H1 (cell line): ENCODE measurements around the gene CDC42EP1. TPM values are rescaled to one million over a fixed set of nuclear protein-coding genes. Genes with fewer than 3 reads are reported as not detected.

Experiments used
- CEBPB ChIP-seq: IDR thresholded peaks from 2 replicates; pipeline ENCODE4 v1.6.1; 2012; ENCODE audit warnings: low read depth, low read length
- GABPA ChIP-seq: IDR thresholded peaks from 2 replicates; pipeline ENCODE4 v1.6.1; 2011; ENCODE audit warnings: mild to moderate bottlenecking, low read length, moderate library complexity, borderline replicate concordance; ENCODE audit not compliant: insufficient read depth
- NANOG ChIP-seq: IDR thresholded peaks from 2 replicates; pipeline ENCODE4 v1.6.1; 2011; ENCODE audit warnings: low read length, low read depth, mild to moderate bottlenecking, inconsistent platforms; ENCODE audit not compliant: insufficient read depth, poor library complexity, severe bottlenecking
- RBBP5 ChIP-seq: IDR thresholded peaks from 2 replicates; pipeline ENCODE4 v1.7.1; 2012; ENCODE audit warnings: low read depth, mild to moderate bottlenecking, inconsistent platforms, low read length, moderate library complexity, borderline replicate concordance
- TAF1 ChIP-seq: IDR thresholded peaks from 2 replicates; pipeline ENCODE4 v1.6.1; 2011; ENCODE audit warnings: mild to moderate bottlenecking, low read depth, low read length
- YY1 ChIP-seq: IDR thresholded peaks from 2 replicates; pipeline ENCODE4 v1.6.1; 2011; ENCODE audit warnings: low read depth, mild to moderate bottlenecking, low read length
- polyA plus RNA-seq, 7 experiments: library from polyadenylated mRNA; depleted of rRNA in 3 of 7; stranded (reverse) in 5 of 7; unstranded in 2 of 7; fragments of >200 nt in 5 of 7; fragments of 200-250 nt in 2 of 7; gene quantifications; 1 replicate in 5 of 7; 2 replicates in 1 of 7; 4 replicates in 1 of 7; pipeline versions ENCODE4 v1.2.1 to v1.2.3, GENCODE V29; 2011 to 2013; ENCODE audit warnings: missing spikeins in 2 of 7, mixed read lengths in 2 of 7
- total RNA-seq: library from RNA; stranded (reverse); fragmentation: NEBNext Ultra II Directional; extraction: Animal tissue kit (Norgen Biotek cat#: 25700); gene quantifications from 2 replicates; pipeline ENCODE4 v1.2.1, GENCODE V29; 2021
- TF ChIP-seq, protein P1 (sequence below), 3 experiments: IDR thresholded peaks; 1 replicate in 2 of 3; 2 replicates in 1 of 3; pipeline versions ENCODE4 v1.5.1 to v1.6.1; 2011; ENCODE audit warnings: low read length in 3 of 3, mild to moderate bottlenecking in 3 of 3, inconsistent platforms in 2 of 3, low read depth in 1 of 3, moderate library complexity in 1 of 3; ENCODE audit not compliant: insufficient read depth in 1 of 3; ENCODE audit errors: control extremely low read depth in 1 of 3
- TF ChIP-seq, protein P2 (sequence below): IDR thresholded peaks from 2 replicates; pipeline ENCODE4 v1.6.1; 2012; ENCODE audit warnings: inconsistent platforms

The CDC42EP1 gene
- total and polyA plus RNA-seq, 2 of the 8 experiments (the other 6 are each of a cell fraction or from before 2014, with no cell fraction given): 8.3 to 11.2 TPM

DNA sequence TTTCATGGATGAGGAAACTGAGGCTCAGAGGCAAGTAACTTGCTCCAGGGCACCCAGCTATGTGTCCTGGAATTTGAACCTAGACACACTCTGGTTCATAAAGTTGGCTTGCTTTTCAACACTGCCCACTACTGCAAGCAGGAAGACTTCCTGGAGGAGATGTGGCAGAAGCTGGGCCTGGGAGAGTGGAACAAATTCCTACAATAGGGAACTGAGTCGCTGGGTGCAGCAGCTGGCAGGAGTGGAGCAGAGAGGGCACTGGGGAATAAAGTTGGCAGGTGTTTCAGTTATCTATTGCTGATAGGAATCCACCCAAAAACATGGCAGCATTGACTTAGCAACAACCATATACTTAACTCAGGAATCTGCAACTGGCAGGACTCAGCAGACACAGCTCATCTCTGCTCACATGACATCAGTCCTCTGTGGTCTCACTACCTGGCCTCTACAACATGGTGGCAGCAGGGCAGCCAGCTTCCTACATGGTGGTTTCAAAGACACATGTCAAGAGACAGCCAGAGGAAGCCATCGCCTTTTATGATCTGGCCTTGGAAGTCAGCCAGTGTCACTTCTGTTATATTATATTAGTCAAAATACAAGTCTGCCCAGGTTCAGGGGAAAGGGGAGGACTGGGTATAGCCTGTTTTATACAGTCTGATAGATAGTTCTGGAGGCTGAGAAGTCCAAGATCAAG is 30.5 kb upstream of the CDC42EP1 start (continued):
- TF ChIP-seq, protein P1, sequence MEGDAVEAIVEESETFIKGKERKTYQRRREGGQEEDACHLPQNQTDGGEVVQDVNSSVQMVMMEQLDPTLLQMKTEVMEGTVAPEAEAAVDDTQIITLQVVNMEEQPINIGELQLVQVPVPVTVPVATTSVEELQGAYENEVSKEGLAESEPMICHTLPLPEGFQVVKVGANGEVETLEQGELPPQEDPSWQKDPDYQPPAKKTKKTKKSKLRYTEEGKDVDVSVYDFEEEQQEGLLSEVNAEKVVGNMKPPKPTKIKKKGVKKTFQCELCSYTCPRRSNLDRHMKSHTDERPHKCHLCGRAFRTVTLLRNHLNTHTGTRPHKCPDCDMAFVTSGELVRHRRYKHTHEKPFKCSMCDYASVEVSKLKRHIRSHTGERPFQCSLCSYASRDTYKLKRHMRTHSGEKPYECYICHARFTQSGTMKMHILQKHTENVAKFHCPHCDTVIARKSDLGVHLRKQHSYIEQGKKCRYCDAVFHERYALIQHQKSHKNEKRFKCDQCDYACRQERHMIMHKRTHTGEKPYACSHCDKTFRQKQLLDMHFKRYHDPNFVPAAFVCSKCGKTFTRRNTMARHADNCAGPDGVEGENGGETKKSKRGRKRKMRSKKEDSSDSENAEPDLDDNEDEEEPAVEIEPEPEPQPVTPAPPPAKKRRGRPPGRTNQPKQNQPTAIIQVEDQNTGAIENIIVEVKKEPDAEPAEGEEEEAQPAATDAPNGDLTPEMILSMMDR (IDR thresholded peaks at IDR 0.05; ENCODE audit: control extremely low read depth in 1 of 3, insufficient read depth in 1 of 3, low read depth in 1 of 3, low read length in 3 of 3): no peak
- TF ChIP-seq, protein P2, sequence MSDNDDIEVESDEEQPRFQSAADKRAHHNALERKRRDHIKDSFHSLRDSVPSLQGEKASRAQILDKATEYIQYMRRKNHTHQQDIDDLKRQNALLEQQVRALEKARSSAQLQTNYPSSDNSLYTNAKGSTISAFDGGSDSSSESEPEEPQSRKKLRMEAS: no peak
- TF ChIP-seq CEBPB (no peak), NANOG (no peak), RBBP5 (no peak), GABPA (no peak), TAF1 (no peak), YY1 (no peak)
